ENCODE measurements around the gene NOL4L.

Gene NOL4L

GRCh38 chr20:32440758-32441078 lies 144.4 kb downstream of the NOL4L start:
- no peak for DNase-seq

- no peak for DNase-seq
Observed at GRCh38 chr20:32440069-32440757, 144.9 kb downstream of the NOL4L start.

- DNase-seq, result peak; percentile 30
Observed at GRCh38 chr20:32439132-32439829, 145.9 kb downstream of the NOL4L start.

GRCh38 chr20:32438331-32438858 lies 146.7 kb downstream of the NOL4L start:
- DNase-seq, result no peak

GRCh38 chr20:32437391-32438074 lies 147.6 kb downstream of the NOL4L start:
- DNase-seq, result peak; percentile 23

GRCh38 chr20:32436968-32437367 lies 148.2 kb downstream of the NOL4L start:
- no peak for DNase-seq

GRCh38 chr20:32436142-32436861 lies 148.8 kb downstream of the NOL4L start:
- no peak for DNase-seq

GRCh38 chr20:32435449-32436107 lies 149.6 kb downstream of the NOL4L start:
- no peak for DNase-seq

- no peak for DNase-seq
Observed at GRCh38 chr20:32434434-32434833, 150.7 kb downstream of the NOL4L start.

GRCh38 chr20:32433311-32434021 lies 151.7 kb downstream of the NOL4L start:
- no peak for DNase-seq

- DNase-seq, result no peak
Observed at GRCh38 chr20:32432277-32432676, 152.9 kb downstream of the NOL4L start.

GRCh38 chr20:32431457-32431856 lies 153.7 kb downstream of the NOL4L start:
- no peak for DNase-seq

- no peak for DNase-seq
Observed at GRCh38 chr20:32429745-32430360, 155.3 kb downstream of the NOL4L start.

- no peak for DNase-seq
Observed at GRCh38 chr20:32429343-32429742, 155.8 kb downstream of the NOL4L start.

GRCh38 chr20:32427996-32428395 lies 157.1 kb downstream of the NOL4L start:
- DNase-seq, result no peak

GRCh38 chr20:32421290-32421689 lies 163.8 kb downstream of the NOL4L start:
- no peak for DNase-seq

GRCh38 chr20:32418376-32418775 lies 166.8 kb downstream of the NOL4L start:
- no peak for DNase-seq

GRCh38 chr20:32416206-32416605 lies 168.9 kb downstream of the NOL4L start:
- DNase-seq, result no peak

- no peak for DNase-seq
Observed at GRCh38 chr20:32415494-32415893, 169.6 kb downstream of the NOL4L start.

- DNase-seq, result no peak
Observed at GRCh38 chr20:32411955-32412706, 173.0 kb downstream of the NOL4L start.
